ENCODE data around the gene SPCS3.
"Not testable (repeated sequence)": the region's sequence is repeated elsewhere in the genome, so short reads cannot be mapped to it uniquely, and the experiment has no call there.

DNA sequence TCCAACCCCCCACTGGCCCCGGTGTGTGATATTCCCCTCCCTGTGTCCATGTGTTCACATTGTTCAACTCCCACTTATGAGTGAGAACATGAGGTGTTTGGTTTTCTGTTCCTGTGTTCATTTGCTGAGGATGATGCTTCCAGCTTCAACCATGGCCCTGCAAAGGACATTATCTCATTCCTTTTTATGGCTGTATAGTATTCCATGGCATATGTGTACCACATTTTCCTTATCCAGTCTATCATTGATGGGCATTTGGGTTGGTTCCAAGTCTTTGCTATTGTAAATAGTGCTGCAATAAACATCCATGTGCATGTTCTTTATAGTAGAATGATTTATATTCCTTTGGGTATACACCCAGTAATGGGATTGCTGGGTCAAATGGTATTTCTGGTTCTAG is 40.2 kb upstream of the SPCS3 start:
- TF ChIP-seq, protein P1, sequence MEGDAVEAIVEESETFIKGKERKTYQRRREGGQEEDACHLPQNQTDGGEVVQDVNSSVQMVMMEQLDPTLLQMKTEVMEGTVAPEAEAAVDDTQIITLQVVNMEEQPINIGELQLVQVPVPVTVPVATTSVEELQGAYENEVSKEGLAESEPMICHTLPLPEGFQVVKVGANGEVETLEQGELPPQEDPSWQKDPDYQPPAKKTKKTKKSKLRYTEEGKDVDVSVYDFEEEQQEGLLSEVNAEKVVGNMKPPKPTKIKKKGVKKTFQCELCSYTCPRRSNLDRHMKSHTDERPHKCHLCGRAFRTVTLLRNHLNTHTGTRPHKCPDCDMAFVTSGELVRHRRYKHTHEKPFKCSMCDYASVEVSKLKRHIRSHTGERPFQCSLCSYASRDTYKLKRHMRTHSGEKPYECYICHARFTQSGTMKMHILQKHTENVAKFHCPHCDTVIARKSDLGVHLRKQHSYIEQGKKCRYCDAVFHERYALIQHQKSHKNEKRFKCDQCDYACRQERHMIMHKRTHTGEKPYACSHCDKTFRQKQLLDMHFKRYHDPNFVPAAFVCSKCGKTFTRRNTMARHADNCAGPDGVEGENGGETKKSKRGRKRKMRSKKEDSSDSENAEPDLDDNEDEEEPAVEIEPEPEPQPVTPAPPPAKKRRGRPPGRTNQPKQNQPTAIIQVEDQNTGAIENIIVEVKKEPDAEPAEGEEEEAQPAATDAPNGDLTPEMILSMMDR (IDR thresholded peaks at IDR 0.05; ENCODE audit: low read length): not testable (repeated sequence)
- TF ChIP-seq EZH2 (IDR thresholded peaks at IDR 0.05; ENCODE audit: borderline replicate concordance, low read length): not testable (repeated sequence)
